IPS-11a (cell line): Measurements from ENCODE around the gene XKR3.
"Not testable (repeated sequence)": the region's sequence is repeated elsewhere in the genome, so short reads cannot be mapped to it uniquely, and the experiment has no call there.

Experiments
- H3K4me3 ChIP-seq: one replicate; pipeline ENCODE4 v1.5.1; 2013; ENCODE audit warnings: low read depth, low read length, control low read depth

Gene XKR3

DNA sequence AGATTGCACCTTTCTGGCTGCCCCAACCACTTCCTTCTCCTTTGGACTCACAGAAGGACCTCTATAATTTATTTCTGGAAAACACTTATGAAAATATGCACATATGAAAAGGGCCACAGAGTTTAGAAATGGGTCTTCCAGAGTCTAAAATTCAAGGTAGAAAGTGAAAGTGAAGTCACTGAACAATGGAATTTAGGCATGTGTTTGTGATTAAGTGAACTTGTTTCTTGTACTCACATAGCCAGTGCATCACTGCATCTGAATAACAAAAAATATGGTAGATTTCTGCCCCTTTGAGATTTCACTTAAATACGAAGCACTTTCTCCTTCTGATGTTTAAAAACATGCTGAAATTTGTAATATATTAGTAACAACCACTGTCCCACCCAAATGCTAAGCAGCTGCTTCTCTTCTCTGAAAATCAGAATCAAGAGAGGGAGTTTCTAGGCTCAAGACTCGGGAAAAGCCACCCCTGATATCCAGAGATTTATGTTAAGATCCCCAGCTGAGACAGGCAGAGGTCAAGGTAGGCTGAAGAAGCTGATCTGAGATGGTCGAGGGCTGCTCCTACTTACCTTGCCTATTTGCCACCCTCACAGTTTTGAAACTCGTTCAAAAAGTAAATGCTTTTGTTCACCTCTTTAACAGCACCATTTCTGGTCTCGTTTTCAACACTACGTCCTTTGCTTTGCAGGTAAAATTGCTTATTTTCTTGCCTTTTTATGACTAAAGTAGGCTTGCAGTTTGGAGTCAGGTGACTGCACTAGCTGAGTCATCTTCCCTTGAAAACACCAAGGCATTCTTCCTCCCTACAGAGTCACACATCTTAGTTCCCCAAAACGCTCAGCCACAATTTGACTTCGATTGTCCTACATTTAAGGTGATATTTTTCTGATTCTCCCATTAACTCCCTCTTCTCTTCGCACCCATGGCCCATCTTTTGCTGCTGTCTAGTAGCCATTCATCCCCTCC lies at the start of gene XKR3:
TSS of gene XKR3 (minus strand) at position 696 of the 972 bp plus-strand sequence. CDS start 17,338 bp downstream, outside the sequence.
- no peak within 1 kb of the TSS for H3K4me3 ChIP-seq

DNA sequence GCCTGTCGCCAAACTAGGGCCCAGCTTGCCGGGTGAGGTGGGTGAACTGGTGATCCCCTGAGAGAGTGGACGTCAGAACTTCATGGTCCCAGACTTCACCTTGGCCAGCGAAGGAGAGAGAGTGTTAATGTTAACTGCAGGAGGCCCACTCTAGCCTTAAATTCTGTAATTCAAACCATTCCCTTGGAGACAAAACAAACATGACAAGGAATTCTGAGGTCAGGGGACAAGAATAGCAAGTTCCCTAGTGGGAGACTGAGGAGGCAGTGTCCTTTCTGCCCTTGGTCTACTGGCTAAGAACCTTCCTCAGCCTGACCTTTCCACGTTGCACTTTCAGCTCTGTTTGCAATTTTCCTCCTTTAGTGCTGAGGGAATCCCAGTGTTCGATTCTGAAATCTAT lies 44.4 kb upstream of the XKR3 start:
- not testable (repeated sequence) for H3K4me3 ChIP-seq

GRCh38 chr22:16866167-16866566 lies 41.0 kb upstream of the XKR3 start:
- H3K4me3 ChIP-seq = no peak overlapping the region

GRCh38 chr22:16856851-16857250 lies 31.6 kb upstream of the XKR3 start:
- H3K4me3 ChIP-seq = not testable (repeated sequence)

DNA sequence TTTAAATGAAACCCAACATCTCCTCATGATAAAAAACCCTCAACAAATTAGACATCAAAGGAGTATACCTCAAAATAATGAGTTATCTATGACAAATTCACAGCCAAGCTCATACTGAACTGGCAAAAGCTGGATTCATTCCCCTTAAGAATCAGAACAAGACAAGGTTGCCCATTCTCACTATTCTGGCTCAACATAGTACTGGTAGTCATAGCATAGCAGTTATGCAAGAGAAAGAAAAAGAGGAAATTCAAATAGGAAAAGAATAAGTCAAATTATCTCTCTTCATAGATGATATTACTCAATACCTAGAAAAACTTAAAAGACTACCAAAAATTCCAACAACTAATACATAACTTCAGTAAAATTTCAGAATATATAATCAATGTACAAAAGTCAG lies 29.4 kb upstream of the XKR3 start:
- H3K4me3 ChIP-seq = no peak overlapping the region

- not testable (repeated sequence) for H3K4me3 ChIP-seq
Measured at GRCh38 chr22:16851268-16851996, 26.2 kb upstream of the XKR3 start.

GRCh38 chr22:16847271-16847670 lies 22.1 kb upstream of the XKR3 start:
- no peak overlapping the region for H3K4me3 ChIP-seq

- H3K4me3 ChIP-seq = no peak overlapping the region
Measured at GRCh38 chr22:16845881-16846280, 20.7 kb upstream of the XKR3 start.

DNA sequence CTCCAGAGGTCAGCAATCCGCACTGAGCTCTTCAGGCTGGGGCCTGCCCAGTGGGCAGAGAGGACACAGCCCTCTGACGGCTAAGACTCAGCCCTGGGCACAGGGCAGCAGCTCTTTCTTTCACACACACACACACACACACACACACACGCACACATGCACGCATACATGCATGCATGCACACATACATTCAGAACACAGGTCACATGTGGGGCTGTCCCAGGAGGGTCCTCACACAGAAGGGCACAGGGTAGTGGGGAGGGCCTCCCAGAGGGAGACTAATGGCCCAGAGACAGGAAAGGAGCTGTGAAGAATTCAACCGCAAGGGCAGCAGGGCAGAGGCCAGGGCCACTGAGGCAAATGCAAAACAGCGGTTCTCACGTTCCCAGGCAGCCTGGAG lies 20.3 kb upstream of the XKR3 start:
- H3K4me3 ChIP-seq = no peak overlapping the region

DNA sequence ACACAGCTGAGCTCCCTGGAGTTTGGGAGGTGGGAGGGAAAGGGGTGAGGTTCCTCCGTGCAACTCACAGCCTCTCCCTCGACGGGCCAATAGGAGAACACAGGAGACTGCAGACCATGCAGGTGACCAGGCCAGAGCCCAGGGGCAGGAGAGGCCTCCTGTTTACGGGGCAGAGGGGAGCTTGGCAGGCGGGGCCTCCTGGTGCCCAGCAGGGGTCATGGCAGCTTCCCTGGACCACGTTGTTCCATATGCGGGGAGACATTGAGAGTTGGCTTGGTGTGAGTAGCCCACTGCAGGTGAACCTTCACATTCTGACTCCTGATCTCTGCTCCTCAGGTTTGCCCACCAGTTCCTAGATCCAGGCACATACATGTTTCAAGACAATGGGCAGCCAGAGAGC lies 19.3 kb upstream of the XKR3 start:
- no peak overlapping the region for H3K4me3 ChIP-seq

GRCh38 chr22:16838073-16838472 lies 12.9 kb upstream of the XKR3 start:
- H3K4me3 ChIP-seq = no peak overlapping the region

DNA sequence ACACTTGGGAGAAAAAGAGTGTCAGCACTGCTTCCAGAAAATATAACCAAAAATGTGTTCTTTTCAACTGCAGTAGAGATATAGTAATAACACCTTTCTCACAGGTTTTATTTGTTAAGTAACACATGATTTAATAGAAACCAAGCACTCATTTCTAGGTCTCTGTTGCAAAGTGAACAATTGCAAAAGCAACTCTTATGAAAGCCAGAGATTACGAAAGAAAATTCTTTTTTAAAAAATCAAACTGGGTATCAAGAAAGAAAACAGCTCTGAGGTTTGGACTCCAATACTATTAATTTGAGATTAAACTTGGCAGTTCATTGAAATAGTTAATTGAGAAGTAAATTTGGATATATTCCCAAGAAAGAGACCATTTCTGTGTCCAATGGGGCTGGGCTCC lies 9.8 kb upstream of the XKR3 start:
- H3K4me3 ChIP-seq = no peak overlapping the region

DNA sequence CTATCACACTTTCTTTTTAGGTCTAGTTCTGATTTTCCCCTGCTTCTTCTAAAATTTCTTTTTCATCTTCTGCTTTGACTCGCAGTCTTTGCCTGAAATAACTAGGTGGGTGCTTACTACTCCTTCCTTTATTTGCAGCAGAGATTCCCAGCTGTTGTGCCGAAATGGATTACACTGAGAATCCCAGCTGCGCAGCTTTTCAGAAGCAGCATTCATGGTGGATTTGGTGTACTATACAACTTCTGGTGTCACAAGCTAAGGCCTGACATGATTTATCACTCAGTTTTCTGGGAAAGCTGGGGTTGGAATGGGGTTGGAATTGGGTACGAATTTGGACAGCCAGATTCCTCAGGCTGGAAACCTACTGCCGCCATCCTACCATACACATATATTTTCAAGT lies 6.0 kb upstream of the XKR3 start:
- H3K4me3 ChIP-seq = no peak overlapping the region

DNA sequence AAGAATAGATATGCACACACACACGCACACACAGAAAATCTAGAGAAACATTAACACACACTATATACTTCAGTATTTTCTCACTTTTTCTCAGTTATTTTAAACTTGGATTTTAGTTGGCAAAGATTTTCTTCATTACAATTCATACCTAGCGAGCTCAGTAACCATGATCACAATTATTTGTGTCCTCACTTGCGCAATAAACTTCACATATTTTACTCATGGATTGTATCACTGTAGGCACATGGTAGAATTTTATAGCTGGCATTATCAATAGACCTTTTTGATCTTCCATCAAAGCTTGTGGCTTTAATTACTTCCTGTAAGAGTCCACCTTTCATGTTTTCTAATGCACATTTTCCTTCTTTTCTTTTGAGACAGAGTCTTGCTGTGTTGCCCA lies 4.8 kb upstream of the XKR3 start:
- H3K4me3 ChIP-seq = no peak overlapping the region

GRCh38 chr22:16828876-16829275 lies 3.7 kb upstream of the XKR3 start:
- no peak overlapping the region for H3K4me3 ChIP-seq

GRCh38 chr22:16827506-16827905 lies 2.3 kb upstream of the XKR3 start:
- no peak overlapping the region for H3K4me3 ChIP-seq

GRCh38 chr22:16819249-16819648 lies 6.0 kb downstream of the XKR3 start:
- no peak overlapping the region for H3K4me3 ChIP-seq

DNA sequence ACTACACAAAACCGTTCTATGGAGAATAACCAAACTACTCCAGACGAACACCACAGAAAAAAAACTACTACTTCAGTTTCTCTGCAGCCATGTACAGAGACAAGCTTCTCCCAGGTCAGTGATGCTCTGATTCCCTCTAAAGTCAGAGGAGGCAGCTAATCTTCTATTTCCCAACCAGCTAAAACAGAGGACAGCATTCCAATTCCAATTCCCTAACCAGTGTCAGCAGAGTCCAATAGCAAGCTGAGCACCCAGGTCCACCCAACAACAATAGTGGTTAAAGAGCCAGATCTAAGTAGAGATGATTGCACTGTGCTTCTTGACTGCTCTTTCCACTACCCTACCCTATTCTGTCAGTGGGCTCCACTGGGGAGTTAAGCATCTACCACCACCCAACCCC lies 6.7 kb downstream of the XKR3 start:
- H3K4me3 ChIP-seq = no peak overlapping the region

DNA sequence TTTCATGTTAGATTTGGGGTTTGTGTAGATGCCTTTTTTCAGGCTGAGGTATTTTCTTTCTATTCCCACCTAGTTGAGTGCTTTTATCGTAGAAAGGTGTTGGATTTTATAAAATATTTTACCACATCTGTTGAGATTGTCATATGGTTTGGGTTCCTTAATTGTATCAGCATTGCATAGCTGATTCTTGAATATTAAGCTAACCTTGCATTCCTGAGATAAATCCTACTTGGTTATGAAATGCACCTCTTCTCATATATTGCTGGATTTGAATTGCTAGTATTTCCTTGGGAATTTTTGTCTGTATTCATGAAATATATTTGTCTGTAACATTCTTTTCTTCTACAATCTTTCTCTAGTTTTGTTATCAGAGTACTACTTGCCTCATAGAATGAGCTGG lies 10.1 kb downstream of the XKR3 start:
- H3K4me3 ChIP-seq = no peak overlapping the region

DNA sequence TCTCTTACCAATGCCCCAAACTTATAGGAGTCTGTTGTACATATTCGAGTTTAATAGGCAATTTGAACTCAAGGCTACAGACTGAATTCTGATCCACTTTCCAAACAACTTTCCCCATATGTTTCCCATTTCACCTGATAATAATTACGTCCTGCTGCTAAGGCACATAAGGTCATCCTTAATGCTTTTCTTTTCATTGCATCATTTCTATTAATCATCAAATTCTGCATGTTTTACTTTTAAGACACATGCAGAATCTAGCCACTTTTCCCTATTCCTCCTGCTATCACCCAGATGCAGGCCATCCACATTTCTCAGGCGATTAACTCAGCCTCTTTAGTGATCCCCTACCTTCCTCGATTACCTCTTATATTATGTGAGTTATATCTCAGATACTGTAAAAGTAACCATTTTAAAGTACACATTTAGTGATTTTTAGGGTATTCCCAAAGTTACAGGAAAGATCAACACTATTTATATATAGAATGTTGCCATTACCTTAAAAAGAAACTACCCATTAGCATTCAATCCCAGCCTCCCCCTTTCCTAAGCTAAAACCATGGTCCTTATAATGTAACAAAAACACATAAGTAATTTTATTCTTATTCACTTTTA lies 14.9 kb downstream of the XKR3 start:
- no peak overlapping the region for H3K4me3 ChIP-seq

- no peak overlapping the region for H3K4me3 ChIP-seq
Measured at GRCh38 chr22:16808744-16809143, 16.5 kb downstream of the XKR3 start.

DNA sequence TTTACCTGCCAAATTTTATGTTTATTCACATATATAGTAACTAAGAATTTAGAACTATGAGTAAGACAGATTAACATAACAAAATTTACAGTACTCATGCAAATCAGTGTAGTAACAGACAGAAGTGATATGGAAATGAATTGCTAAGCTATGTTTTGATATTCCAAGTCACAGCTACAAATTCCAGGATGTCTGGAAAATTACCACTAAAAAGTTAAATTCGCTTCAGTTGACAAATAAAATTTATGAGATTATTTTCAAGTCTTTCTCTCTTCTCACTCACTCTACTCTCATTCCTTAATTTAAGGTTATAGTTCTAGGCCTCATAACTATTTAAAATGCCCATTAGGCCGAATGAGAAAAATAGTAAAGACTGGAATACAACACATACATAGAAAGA lies 18.1 kb downstream of the XKR3 start:
- H3K4me3 ChIP-seq = no peak overlapping the region
